CD4-positive, alpha-beta T cell treated with Interleukin-6 for 4 hours (primary cell): ENCODE data around the gene ZNF705A.
A peak's percentile ranks its signal among the peaks of the same experiment; 100 is the strongest.
"Not testable (repeated sequence)": the region's sequence is repeated elsewhere in the genome, so short reads cannot be mapped to it uniquely, and the experiment has no call there.

ENCODE experiments used
- DNase-seq: peaks from one replicate; pipeline ENCODE4 v3.0.0-alpha.2; 2020; ENCODE audit warnings: mixed read lengths

ZNF705A gene

DNA sequence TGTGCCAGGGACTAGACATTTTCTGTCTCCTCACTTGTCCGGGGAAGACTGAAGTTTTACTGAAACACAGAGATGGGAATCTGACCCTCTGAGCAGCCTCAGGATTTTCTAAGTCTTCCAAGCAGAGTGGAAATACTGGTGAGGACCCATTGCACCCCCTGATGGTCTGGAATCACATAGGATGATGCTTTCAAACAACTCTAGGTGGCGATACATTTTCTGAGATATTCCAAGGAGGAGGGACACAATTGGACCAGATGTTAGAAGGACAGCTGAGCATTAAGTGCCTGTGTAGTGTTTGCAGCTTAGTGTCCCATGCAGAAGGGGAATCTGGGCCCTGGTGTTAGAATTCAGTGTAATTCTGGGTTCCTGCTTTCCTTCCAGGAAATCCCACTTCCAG, 31.3 kb downstream of the ZNF705A start:
- not testable (repeated sequence) for DNase-seq

DNA sequence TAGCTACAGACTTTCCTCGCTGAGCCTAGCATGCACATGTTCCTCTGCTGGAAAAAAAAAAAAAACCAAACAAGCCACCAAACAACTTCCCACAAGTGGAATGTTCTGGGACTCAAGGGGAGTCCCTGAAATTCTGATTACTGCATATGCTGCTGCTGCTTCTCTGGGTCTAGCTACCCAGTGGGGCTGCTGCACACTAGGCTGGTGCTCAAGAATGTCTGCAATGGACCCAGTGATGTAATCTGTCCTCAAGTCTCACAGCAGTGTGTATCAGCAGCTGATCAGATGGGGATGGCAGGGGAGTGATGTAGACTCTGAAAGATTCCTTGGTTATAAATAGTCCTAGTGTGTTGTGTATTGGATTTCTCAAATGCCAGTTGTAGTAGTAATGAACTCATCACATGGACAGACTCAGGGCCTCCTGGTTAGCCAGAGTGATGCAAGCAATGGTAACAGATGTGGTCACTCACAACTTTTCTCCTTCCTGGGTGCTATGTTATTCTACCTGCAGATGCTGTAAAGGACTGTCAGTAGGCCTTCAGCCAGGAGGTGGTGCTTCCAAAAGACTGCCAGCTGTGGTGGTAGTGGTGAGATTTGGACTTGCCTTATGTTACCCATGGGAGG, 41.0 kb downstream of the ZNF705A start:
- DNase-seq, result not testable (repeated sequence)

DNA sequence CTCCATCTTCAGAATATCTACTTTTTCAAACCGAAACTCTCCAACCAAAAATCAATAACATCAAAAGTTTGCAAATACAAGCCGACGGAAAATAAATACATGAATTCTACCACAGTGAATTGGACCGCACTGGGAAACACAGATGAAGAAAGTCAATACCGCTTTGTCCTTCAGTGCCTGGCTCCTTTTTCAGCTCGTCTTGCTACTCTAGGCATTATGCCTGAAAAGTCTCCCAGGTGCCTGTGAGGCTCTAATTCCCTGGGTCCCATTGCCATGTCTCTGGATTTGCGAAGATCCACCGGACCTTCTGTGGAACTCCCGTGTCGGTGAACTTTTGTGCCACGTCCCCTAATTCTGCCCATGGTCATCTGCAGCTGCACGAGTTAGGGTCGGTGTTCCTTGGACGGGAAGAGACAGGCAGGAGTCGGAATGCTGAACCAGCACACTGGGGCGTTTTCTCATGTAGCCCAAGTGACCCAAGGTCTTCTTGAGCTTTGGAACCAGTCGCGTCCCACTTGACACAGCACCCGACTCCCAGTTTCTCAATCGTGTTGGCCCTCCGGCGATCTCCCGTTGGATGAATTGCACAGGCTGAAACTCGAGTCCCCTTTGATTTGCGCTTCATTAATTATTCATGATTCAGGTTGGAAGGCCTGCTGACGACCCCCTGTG, 62.0 kb downstream of the ZNF705A start:
- DNase-seq, result not testable (repeated sequence)

DNA sequence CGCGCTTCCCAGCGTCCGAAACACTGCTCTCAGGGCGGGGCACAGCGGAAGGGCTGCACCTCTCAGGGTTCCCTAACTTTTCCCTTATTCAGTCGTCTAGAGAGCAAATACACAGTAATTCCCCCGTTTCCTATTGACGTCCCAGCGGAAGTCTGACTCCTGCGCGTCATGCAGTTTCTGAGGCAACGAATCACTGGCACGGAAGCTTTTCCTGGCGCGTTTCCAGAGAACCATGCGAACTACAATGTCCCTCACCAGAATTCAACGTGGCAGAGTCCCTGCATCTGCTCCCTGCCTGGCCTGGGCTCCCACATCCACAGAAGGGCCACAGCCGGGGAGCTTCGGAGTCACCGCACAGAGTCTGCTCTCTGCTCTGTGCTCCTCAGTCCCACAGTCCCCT, 64.6 kb downstream of the ZNF705A start:
- not testable (repeated sequence) for DNase-seq

DNA sequence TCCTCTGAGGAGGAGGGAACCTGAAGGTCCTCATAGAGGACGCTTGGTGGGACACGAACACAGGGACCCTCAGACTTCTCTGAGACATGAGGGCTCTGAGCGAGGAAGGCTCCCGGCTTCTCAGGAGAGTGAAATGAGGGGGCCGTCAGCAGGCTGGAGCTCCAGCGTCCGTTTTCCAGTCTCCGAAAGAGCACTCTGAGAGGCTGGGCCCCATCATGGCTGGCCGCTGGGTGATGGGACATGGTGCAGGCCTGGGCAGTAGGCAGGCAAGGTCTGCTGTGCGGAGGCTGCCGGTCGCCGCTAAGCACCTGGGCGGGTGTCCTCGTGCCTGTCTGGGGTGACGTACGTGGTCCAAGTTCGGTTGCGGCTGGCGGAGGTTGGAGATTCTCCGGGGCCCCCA, 65.0 kb downstream of the ZNF705A start:
- not testable (repeated sequence) for DNase-seq

DNA sequence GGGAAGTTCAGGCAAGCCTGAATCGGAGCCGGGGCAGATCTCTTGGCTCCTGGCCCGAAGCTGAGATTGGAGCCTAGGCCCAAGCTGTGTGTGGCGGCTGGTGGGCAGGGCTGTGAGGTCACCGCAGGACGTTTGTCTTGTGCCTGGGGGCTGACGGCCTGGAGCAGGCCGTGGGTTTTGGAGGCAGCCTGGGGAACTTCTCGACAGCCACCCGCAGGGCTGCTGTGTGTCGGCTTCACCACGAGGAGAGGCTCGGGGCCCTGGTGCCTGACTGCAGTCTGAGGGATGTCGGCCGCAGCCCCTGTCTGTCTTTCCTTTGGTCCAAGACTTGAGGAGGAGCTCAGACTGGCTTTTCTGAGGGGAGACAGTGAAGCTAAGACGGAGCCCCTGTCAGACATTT, 65.5 kb downstream of the ZNF705A start:
- DNase-seq, result not testable (repeated sequence)

DNA sequence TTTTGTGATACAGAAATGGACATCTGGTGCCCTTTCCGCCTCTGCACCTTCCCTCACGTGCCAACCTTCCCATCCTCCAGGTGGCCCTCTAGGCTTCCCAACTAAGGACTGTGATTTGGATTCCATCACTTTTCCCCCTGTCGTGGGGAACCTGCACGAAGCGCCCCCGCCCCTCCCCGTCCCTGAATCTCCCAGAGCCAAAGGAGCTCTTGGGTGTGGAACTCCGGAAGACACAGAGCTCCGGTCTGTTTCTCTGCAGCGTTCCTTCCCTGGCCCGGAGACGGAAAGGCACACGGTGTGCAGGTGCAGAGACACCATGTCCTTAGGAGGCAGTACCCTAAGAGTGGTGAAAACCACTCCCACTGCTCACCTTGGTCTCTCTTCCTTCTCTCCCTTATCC, 66.8 kb downstream of the ZNF705A start:
- not testable (repeated sequence) for DNase-seq

DNA sequence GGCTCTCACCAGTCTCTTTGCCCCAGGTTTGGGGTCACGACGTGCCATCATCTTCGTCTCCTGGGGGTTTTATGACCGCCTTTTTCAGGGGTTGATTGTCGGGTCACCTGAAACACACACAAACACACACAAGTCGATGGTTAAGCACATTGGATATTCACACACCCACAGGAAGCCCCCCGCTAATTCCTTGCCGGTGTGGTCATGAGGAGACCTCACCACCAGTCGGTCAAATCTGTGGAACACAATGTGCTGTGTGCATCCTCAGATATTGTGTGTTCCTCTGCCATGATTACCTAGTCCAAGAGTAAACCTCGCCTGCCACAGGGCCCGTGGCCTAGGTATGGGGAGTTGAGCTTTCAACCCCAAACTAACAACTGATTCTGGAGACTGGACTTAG, 68.0 kb downstream of the ZNF705A start:
- not testable (repeated sequence) for DNase-seq

DNA sequence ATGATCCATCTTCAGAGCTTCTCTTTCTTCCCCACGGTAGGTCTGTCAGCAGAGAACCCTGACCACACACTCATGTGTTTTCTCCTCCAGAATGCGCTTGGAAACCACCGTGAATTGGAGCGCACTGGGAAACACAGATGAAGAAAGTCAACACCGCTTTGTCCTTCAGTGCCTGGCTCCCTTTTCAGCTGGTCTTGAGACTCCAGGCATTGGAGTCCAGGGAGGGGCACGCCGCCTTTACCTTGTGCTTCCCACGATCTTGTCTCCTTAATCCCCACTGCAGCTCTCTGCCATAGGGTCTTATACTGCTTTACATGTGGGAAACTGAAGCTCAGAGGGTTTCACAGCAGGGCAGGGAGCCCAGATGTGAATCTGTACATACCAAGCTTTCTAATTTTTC, 69.5 kb downstream of the ZNF705A start:
- DNase-seq, result no peak

DNA sequence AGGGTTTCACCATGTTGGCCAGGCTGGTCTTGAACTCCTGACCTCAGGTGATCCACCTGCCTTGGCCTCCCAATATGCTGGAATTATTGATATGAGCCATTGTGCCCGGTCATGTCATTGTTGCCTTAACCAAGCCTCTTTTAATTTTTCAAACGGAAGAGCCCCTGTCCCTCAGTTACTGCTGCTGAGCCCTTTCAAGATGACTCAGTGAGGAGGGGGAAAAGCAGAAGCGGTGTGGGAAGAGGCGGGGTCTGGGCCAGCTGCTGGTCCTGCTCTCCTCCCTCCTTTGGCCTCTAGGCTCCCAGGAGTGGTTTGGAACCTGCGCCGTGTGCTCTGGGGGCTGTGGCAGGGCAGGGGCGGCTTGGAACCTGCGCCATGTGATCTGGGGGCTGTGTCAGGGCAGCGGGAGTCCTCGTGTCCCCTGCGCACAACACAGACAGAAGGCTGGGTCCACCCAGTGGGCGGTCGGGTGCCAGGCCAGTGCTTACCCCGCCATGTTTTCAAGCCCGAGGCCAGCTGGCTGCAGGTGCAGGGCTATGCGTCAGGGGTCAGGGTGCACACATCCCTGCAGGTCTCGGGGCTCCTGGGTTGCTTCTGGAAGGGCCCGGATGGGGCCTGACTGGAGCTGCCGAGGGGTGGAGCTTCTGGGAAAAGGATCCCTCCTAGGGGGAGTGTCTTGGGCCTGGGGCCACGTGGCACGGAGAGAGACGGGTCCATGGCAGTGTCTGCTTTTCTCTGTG, 70.3 kb downstream of the ZNF705A start, which contains the start of gene FAM90A1:
FAM90A1 (minus strand) TSS at position 627 of the 740 bp plus-strand sequence. CDS start 2,786 bp downstream, outside the sequence.
- DNase-seq, result peak; percentile 18

DNA sequence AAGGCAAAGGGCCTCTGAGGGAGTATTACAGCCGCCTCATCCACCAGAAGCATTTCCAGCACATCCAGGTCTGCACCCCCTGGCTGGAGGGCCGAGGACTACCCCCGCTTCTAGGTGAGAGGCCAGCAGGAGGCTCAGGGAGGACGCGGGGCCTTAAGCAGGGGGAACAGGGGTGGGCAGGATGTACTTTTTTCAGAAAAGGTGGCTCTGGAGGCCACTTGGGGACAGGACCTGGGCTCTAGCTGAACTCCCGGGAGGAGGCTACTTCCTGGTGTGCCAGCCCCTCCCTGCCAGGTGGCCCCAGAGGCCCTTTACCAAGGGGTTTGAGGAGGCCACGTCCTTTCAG, 70.9 kb downstream of the ZNF705A start:
- DNase-seq, result not testable (repeated sequence)

DNA sequence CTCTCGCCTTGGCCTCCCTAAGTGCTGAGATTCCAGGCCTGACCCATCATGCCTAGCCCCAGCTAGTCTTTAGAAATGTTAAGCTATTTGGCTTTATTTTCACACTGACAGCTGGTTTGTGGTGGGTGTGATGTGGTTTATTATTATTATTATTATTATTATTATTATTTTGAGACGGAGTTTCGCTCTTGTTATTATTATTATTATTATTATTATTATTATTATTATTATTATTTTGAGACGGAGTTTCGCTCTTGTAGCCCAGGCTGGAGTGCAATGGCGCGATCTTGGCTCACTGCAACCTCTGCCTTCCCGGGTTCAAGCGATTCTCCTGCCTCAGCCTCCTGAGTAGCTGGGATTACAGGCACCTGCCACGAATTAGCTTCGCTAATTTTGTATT, 71.8 kb downstream of the ZNF705A start:
- not testable (repeated sequence) for DNase-seq

DNA sequence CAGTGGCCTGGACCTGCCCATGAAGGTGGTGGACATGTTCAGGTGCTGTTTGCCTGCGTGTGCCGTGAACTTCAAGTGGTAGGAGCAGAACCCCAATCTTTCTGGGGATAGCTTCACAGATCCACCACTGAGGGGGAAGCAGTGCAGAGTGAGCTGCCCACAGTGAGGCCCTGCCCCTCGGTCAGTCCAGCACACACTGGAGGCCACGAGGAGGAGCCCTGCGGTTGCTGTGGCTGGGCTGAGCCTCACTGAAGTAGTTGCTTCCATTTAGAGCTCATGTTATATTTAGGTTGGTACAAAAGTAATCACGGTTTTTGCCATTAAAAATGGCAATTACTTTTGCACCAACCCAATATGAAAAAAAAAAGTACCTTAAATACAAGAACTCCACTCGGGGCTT, 72.7 kb downstream of the ZNF705A start:
- DNase-seq, result not testable (repeated sequence)
